Activated CD8-positive, alpha-beta memory T cell treated with anti-CD3 and anti-CD28 coated beads, Interleukin-2, amount 10 ng/mL, durations not matched to agents 7 days and 5 days (primary cell): ENCODE results near the gene TMEFF1. TPM values are rescaled to one million over a fixed set of nuclear protein-coding genes. Genes with fewer than 3 reads are reported as not detected.

ENCODE experiments used
- ATAC-seq: fragments of 150-1000 bp; cut with Tn5 transposase; one replicate; pipeline ENCODE4 v1.10.0; 2021; ENCODE audit warnings: moderate library complexity
- CTCF ChIA-PET: fragments of 350-600 bp; sonication (Branson Sonifier 250); formaldehyde crosslinking; loops from one replicate; lab custom pipeline; 2021; ENCODE audit warnings: antibody characterized with exemption; lab: Charles Lee
- DNase-seq: peaks from one replicate; pipeline ENCODE4 v3.0.0-alpha.2; 2020
- H3K27ac Mint-ChIP-seq: one replicate; pipeline ENCODE4 v1.8.0; 2021; ENCODE audit warnings: mild to moderate bottlenecking, mixed read lengths
- H3K27me3 Mint-ChIP-seq: one replicate; pipeline ENCODE4 v1.8.0; 2021; ENCODE audit warnings: mixed read lengths
- H3K36me3 Mint-ChIP-seq: one replicate; pipeline ENCODE4 v1.8.0; 2021; ENCODE audit warnings: mild to moderate bottlenecking, mixed read lengths
- H3K4me1 Mint-ChIP-seq: one replicate; pipeline ENCODE4 v1.8.0; 2021; ENCODE audit warnings: mixed read lengths
- H3K4me3 Mint-ChIP-seq: one replicate; pipeline ENCODE4 v1.8.0; 2021; ENCODE audit warnings: mild to moderate bottlenecking, moderate library complexity, mixed read lengths
- H3K9me3 Mint-ChIP-seq: one replicate; pipeline ENCODE4 v1.8.0; 2022; ENCODE audit warnings: low read depth, mixed read lengths
- total RNA-seq, 2 experiments: library from RNA; stranded (reverse); gene quantifications; one replicate each; pipeline ENCODE4 v1.2.3, GENCODE V29; 2021

The TMEFF1 gene
- total RNA-seq, 2 experiments from 2014 or later = 0.49 TPM; not detected in 1

DNA sequence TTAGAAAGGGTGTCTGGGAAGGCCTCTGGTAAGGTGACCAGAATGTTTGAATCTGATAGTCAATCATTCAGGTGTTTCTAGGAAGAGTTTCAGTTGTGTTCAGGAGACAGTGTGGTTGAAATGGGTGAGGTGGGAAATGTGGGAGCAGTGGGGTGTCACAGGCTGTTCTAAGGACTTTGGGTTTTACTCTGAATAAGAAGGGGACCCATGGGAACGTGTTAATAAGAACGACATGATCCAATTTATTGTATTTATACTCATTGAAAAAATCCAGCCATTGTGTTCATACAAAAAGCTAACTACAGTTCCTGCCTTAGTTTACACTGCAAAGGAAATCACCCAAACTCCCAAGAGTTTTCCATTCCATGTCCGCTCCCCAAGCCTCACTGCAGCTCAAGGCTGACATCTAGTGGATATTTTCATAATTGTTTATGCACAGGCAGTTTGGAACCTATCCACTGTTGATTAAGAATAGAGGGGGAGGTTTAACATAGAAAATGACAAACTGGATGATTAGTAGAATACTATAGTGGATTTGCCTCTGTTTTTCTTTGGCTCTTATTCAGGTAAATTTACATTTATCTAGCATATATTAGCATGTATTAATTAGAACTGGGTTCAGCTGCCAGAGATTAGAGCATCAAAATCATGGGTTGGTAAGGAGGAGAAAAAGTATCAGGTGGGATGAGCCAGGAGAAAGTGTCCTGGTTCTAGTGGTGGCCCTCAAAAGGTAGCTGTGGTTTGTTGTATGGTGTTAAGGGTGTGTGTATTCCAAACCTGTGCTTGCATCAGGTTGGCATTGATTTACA lies 122.6 kb downstream of the TMEFF1 start:
- H3K27me3 Mint-ChIP-seq = peaks cover 5% of the 10 kb centered on the region
- no peak overlapping the region for H3K4me3 Mint-ChIP-seq
- no peaks in the 10 kb centered on the region for H3K9me3 Mint-ChIP-seq
- DNase-seq (no peak), ATAC-seq (peak; percentile 33)
- H3K36me3 Mint-ChIP-seq = no peaks in the 10 kb centered on the region
- CTCF ChIA-PET = interaction anchor here (0.6 to 1.9 kb wide), 3 partner anchors 10 to 1364 kb away, joined by 3 to 4 read pairs (median 3); no protein-coding TSS in a partner anchor
- no peak overlapping the region for H3K27ac Mint-ChIP-seq
- peaks cover 20% of the 10 kb centered on the region for H3K4me1 Mint-ChIP-seq

DNA sequence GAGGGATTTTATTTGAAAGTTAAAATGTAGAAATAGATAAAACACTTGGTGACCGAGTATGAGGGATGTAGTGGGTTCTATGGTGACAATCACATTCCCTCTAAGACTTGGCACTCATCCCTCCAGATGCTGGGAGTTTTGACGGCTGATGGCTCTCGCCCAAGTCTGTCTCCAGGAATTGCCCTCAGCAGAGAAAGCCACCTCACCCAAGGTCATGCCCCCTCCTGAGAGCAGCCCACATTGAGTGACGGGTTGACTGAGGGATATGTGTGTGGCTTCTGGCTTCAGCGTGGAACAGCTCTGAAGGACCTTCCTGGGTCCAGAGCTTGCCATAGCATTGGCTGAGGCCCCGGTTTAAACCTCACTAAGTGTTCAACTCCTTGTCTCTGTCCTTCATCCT lies 124.3 kb downstream of the TMEFF1 start:
- Mint-ChIP-seq H3K4me3 (no peak overlapping the region), H3K4me1 (peaks cover 20% of the 10 kb centered on the region), H3K9me3 (no peaks in the 10 kb centered on the region), H3K27me3 (peaks cover 5% of the 10 kb centered on the region), H3K36me3 (no peaks in the 10 kb centered on the region), H3K27ac (no peak overlapping the region)
- CTCF ChIA-PET = interaction anchor here (1.0 to 1.1 kb wide), 2 partner anchors 276 to 383 kb away, joined by 3 read pairs; no protein-coding TSS in a partner anchor
- DNase-seq (no peak), ATAC-seq (no peak)

- Mint-ChIP-seq H3K4me3 (peak overlapping the region; percentile 63), H3K36me3 (no peaks in the 10 kb centered on the region), H3K4me1 (peaks cover 20% of the 10 kb centered on the region), H3K9me3 (no peaks in the 10 kb centered on the region), H3K27me3 (peaks cover 5% of the 10 kb centered on the region), H3K27ac (no peak overlapping the region)
- DNase-seq = peak; percentile 80
- CTCF ChIA-PET = interaction anchor here (0.8 to 1.4 kb wide), 4 partner anchors 273 to 1460 kb away, joined by 3 read pairs; no protein-coding TSS in a partner anchor
- ATAC-seq = peak; percentile 86
Measured at GRCh38 chr9:100598641-100599145, 125.7 kb downstream of the TMEFF1 start.

DNA sequence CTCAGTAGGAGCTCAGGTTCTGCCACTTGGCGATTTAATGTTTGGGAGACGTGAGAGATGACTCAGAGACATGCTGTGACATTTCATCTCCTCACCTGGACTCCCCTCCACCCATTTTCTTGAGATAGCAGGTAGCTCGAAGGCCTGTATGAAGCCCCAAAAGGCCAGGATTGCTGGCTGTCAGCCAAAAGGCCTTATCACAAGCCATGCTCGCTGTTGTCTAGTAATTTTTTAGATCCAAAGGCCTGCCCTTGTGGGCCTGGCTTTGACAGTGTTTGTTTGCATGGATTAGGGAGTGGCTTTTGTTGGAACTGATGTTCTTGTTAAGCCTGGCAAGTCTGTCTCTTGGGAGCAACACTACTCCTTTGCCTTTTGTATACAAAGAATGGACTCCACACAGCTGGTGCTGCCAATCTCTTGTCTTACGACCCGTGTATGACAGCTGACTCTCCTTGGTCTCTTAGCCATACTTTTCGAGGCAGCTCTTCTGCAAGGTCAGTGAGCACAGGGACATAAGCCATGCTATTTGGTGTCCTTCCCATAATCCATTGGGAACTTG lies 127.7 kb downstream of the TMEFF1 start:
- Mint-ChIP-seq H3K9me3 (no peaks in the 10 kb centered on the region), H3K4me3 (no peak overlapping the region), H3K36me3 (no peaks in the 10 kb centered on the region), H3K27me3 (peaks cover 5% of the 10 kb centered on the region), H3K4me1 (peaks cover 17% of the 10 kb centered on the region), H3K27ac (no peak overlapping the region)
- CTCF ChIA-PET = interaction anchor here (0.7 to 2.6 kb wide), 13 partner anchors 9 to 787 kb away, joined by 3 to 26 read pairs (median 4); no protein-coding TSS in a partner anchor
- no peak for ATAC-seq
- no peak for DNase-seq

- Mint-ChIP-seq H3K9me3 (no peaks in the 10 kb centered on the region), H3K36me3 (no peaks in the 10 kb centered on the region), H3K27ac (no peak overlapping the region), H3K4me1 (peaks cover 17% of the 10 kb centered on the region), H3K4me3 (no peak overlapping the region), H3K27me3 (peaks cover 2% of the 10 kb centered on the region)
- ATAC-seq (peak; percentile 59), DNase-seq (peak; percentile 72)
- CTCF ChIA-PET = interaction anchor here (0.7 to 2.6 kb wide), 19 partner anchors 9 to 786 kb away, joined by 3 to 26 read pairs (median 3); no protein-coding TSS in a partner anchor
Measured at GRCh38 chr9:100601216-100601615, 128.3 kb downstream of the TMEFF1 start.

- Mint-ChIP-seq H3K27ac (no peak overlapping the region), H3K4me1 (peaks cover 17% of the 10 kb centered on the region)
Measured at GRCh38 chr9:100602342-100602801, 129.4 kb downstream of the TMEFF1 start.

DNA sequence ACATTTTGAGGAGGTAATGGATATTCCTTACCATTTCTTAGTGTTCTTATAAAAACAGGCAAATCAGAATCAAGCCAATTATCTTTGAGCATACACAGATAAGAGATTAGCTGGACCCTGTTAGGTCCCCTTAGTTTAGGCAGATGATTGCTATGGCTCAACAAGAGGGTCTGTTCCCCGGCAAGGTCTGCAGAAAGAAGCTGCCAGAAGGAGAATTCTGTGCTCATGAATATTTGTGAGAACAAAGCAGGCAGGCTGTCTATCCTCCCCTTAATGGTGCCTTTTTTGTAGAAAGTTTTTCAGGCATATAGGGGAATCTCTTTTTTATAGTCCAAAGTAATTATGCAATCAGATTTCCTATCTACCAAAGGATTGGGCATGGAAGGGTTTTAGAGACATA lies 132.5 kb downstream of the TMEFF1 start:
- Mint-ChIP-seq H3K4me3 (no peak overlapping the region), H3K36me3 (no peaks in the 10 kb centered on the region), H3K9me3 (no peaks in the 10 kb centered on the region), H3K27ac (no peak overlapping the region), H3K27me3 (no peaks in the 10 kb centered on the region), H3K4me1 (no peaks in the 10 kb centered on the region)
- DNase-seq = no peak
- CTCF ChIA-PET = no interaction called here
- no peak for ATAC-seq

More at GRCh38 chr9:100602342-100602801, 129.4 kb downstream of the TMEFF1 start:
- DNase-seq = no peak
- ATAC-seq = no peak
- H3K27me3 Mint-ChIP-seq = no peaks in the 10 kb centered on the region
- CTCF ChIA-PET = interaction anchor here (1.0 to 2.6 kb wide), 8 partner anchors 8 to 709 kb away, joined by 3 to 26 read pairs (median 4); no protein-coding TSS in a partner anchor
- no peak overlapping the region for H3K4me3 Mint-ChIP-seq
- H3K36me3 Mint-ChIP-seq = no peaks in the 10 kb centered on the region
- no peaks in the 10 kb centered on the region for H3K9me3 Mint-ChIP-seq

DNA sequence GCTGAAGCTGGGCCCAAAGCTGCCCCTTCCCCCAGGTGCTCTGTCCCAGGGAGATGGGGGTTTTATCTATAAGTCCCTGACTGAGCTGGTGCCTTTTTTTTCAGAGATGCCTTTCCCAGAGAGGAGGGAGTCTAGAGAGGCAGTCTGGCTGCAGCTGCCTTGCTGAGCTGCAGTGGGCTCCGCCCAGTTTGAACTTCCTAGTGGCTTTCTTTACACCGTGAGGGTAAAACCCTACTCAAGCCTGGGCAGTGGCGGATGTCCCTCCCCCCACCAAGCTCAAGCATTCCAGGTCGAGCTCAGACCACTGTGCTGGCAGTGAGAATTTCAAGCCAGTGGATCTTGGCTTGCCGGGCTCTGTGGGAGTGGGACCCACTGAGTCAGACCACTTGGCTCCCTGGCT lies 146.2 kb downstream of the TMEFF1 start:
- peaks cover 9% of the 10 kb centered on the region for H3K27me3 Mint-ChIP-seq
- ATAC-seq (no peak), DNase-seq (no peak)
- H3K4me3 Mint-ChIP-seq = no peak overlapping the region
- H3K4me1 Mint-ChIP-seq = peaks cover 3% of the 10 kb centered on the region
- H3K36me3 Mint-ChIP-seq = no peaks in the 10 kb centered on the region
- H3K27ac Mint-ChIP-seq = no peak overlapping the region
- peaks cover 4% of the 10 kb centered on the region for H3K9me3 Mint-ChIP-seq
- CTCF ChIA-PET = interaction anchor here (1.2 kb wide), 1 partner anchor 17 kb away, joined by 4 read pairs; no protein-coding TSS in a partner anchor

GRCh38 chr9:100619665-100620064 lies 146.7 kb downstream of the TMEFF1 start:
- CTCF ChIA-PET = interaction anchor here (1.2 kb wide), 1 partner anchor 17 kb away, joined by 4 read pairs; no protein-coding TSS in a partner anchor
- DNase-seq (no peak), ATAC-seq (no peak)
- H3K36me3 Mint-ChIP-seq = no peaks in the 10 kb centered on the region
- peaks cover 9% of the 10 kb centered on the region for H3K27me3 Mint-ChIP-seq
- H3K9me3 Mint-ChIP-seq = peaks cover 4% of the 10 kb centered on the region
- peaks cover 3% of the 10 kb centered on the region for H3K4me1 Mint-ChIP-seq
- no peak overlapping the region for H3K4me3 Mint-ChIP-seq
- H3K27ac Mint-ChIP-seq = no peak overlapping the region

DNA sequence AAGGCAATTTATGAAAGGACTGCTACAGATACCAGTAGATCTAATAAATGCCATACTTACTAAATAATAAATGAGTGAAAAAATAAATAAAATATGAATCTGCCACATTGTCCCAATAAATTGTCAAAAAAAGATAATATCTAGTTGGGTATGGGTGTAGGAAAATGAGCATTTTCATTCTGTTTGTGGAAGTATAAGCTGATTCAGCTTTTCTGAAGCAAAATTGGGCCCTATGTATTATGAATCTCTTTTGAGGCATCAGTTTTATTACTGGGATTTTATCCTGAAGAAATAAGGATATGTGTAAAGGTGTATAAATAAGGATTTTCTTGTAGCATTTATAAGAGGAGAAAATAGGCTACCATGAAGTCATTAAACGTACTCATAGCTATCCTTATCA lies 151.0 kb downstream of the TMEFF1 start:
- no peak overlapping the region for H3K4me3 Mint-ChIP-seq
- no peaks in the 10 kb centered on the region for H3K9me3 Mint-ChIP-seq
- no peaks in the 10 kb centered on the region for H3K27me3 Mint-ChIP-seq
- peaks cover 3% of the 10 kb centered on the region for H3K4me1 Mint-ChIP-seq
- ATAC-seq (no peak), DNase-seq (no peak)
- CTCF ChIA-PET = interaction anchor here (1.2 kb wide), 1 partner anchor 23 kb away, joined by 3 read pairs; no protein-coding TSS in a partner anchor
- no peaks in the 10 kb centered on the region for H3K36me3 Mint-ChIP-seq
- no peak overlapping the region for H3K27ac Mint-ChIP-seq

DNA sequence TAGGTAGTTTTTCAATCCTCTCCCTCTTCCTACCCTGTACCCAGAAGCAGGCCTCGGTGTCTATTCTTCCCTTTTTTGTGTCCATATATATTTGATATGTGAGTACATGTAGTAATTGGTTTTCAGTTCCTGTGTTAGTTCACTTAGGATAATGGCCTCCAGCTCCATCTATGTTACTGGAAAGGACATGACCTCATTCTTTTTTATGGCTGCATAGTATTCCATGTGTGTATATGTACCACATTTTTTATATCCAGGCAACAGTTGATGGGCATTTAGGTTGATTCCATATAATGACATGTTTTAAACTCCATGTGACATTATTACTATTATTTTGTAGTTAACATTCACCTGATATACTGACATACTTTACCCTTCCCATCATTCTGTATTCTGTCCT lies 154.0 kb downstream of the TMEFF1 start:
- Mint-ChIP-seq H3K4me3 (no peak overlapping the region), H3K27ac (no peak overlapping the region), H3K36me3 (no peaks in the 10 kb centered on the region), H3K9me3 (no peaks in the 10 kb centered on the region), H3K27me3 (peaks cover 2% of the 10 kb centered on the region), H3K4me1 (no peaks in the 10 kb centered on the region)
- ATAC-seq = no peak
- CTCF ChIA-PET = no interaction called here
- DNase-seq = no peak
